H7 (cell line): ENCODE measurements around the gene C15orf40. TPM values are rescaled to one million over a fixed set of nuclear protein-coding genes. Genes with fewer than 3 reads are reported as not detected.
A peak's percentile ranks its signal among the peaks of the same experiment; 100 is the strongest.
"Not testable (repeated sequence)": the region's sequence is repeated elsewhere in the genome, so short reads cannot be mapped to it uniquely, and the experiment has no call there.

Source experiments
- DNase-seq: peaks from one replicate; pipeline ENCODE4 v3.0.0; 2012
- H3K27me3 ChIP-seq: 2 replicates; pipeline ENCODE4 v1.6.0; 2011; ENCODE audit warnings: mild to moderate bottlenecking, low read length; ENCODE audit not compliant: control insufficient read depth, insufficient read depth
- H3K36me3 ChIP-seq: replicated peaks from 2 replicates; pipeline ENCODE4 v1.5.1; 2011; ENCODE audit warnings: low read length; ENCODE audit not compliant: control insufficient read depth, insufficient read depth
- H3K4me3 ChIP-seq: 2 replicates; pipeline ENCODE4 v1.5.1; 2011; ENCODE audit warnings: low read depth, mild to moderate bottlenecking, control low read depth, low read length, moderate library complexity; ENCODE audit not compliant: insufficient read depth
- total RNA-seq: library from RNA; depleted of rRNA; stranded (reverse); fragments of >200 nt; shearing (Covaris generic); gene quantifications from 2 replicates; pipeline ENCODE4 v1.2.3, GENCODE V29; 2014; rRNA removed

C15orf40 gene
- total RNA-seq, 1 experiment from 2014 or later = 48.6 TPM

- H3K27me3 ChIP-seq = peaks cover 26% of the 10 kb centered on the region
- H3K36me3 ChIP-seq = no peaks in the 10 kb centered on the region
- no peak for DNase-seq
- H3K4me3 ChIP-seq = peak overlapping the region; percentile 52
Observed at GRCh38 chr15:82951472-82952157, 59.8 kb downstream of the C15orf40 start.

- Histone ChIP-seq H3K4me3 (no peak overlapping the region), H3K36me3 (no peaks in the 10 kb centered on the region)
- no peak for DNase-seq
Observed at GRCh38 chr15:82950746-82951370, 60.6 kb downstream of the C15orf40 start.

GRCh38 chr15:82950295-82950694, 61.1 kb downstream of the C15orf40 start:
- no peak overlapping the region for H3K4me3 ChIP-seq
- H3K36me3 ChIP-seq = no peaks in the 10 kb centered on the region
- peaks cover 26% of the 10 kb centered on the region for H3K27me3 ChIP-seq
- DNase-seq = no peak

More at GRCh38 chr15:82950746-82951370, 60.6 kb downstream of the C15orf40 start:
- H3K27me3 ChIP-seq = peaks cover 26% of the 10 kb centered on the region

- Histone ChIP-seq H3K27me3 (peaks cover 9% of the 10 kb centered on the region), H3K4me3 (no peak overlapping the region), H3K36me3 (no peaks in the 10 kb centered on the region)
- DNase-seq = no peak
Observed at GRCh38 chr15:82946155-82946701, 65.2 kb downstream of the C15orf40 start.

- H3K36me3 ChIP-seq = no peaks in the 10 kb centered on the region
Observed at GRCh38 chr15:82945326-82945725, 66.1 kb downstream of the C15orf40 start.

GRCh38 chr15:82944821-82945220, 66.6 kb downstream of the C15orf40 start:
- no peaks in the 10 kb centered on the region for H3K36me3 ChIP-seq

More at GRCh38 chr15:82945326-82945725, 66.1 kb downstream of the C15orf40 start:
- H3K4me3 ChIP-seq = no peak overlapping the region
- peaks cover 3% of the 10 kb centered on the region for H3K27me3 ChIP-seq
- no peak for DNase-seq

GRCh38 chr15:82944056-82944455, 67.4 kb downstream of the C15orf40 start:
- H3K36me3 ChIP-seq = no peaks in the 10 kb centered on the region
- no peaks in the 10 kb centered on the region for H3K27me3 ChIP-seq
- no peak overlapping the region for H3K4me3 ChIP-seq
- no peak for DNase-seq

More at GRCh38 chr15:82944821-82945220, 66.6 kb downstream of the C15orf40 start:
- no peak overlapping the region for H3K4me3 ChIP-seq
- H3K27me3 ChIP-seq = peaks cover under 1% of the 10 kb centered on the region
- DNase-seq = no peak

- no peak for DNase-seq
- Histone ChIP-seq H3K4me3 (no peak overlapping the region), H3K27me3 (no peaks in the 10 kb centered on the region), H3K36me3 (no peaks in the 10 kb centered on the region)
Observed at GRCh38 chr15:82943176-82943575, 68.3 kb downstream of the C15orf40 start.

GRCh38 chr15:82942691-82943090, 68.7 kb downstream of the C15orf40 start:
- Histone ChIP-seq H3K27me3 (no peaks in the 10 kb centered on the region), H3K36me3 (no peaks in the 10 kb centered on the region), H3K4me3 (no peak overlapping the region)
- no peak for DNase-seq

GRCh38 chr15:82939678-82940077, 71.8 kb downstream of the C15orf40 start:
- H3K36me3 ChIP-seq, H3K4me3 ChIP-seq, H3K27me3 ChIP-seq, DNase-seq: not testable (repeated sequence)

Other genes starting within 250 kb of the C15orf40 start
- gene FSD2, start 205.6 kb downstream of the C15orf40 start, total RNA-seq = 0.03 TPM in 1 of 2 replicates, not detected in the other
- 1.0 and 1.9 TPM in 2 replicates for gene WHAMM, start 202.0 kb downstream of the C15orf40 start, total RNA-seq
- 7.0 and 13.9 TPM in 2 replicates for gene HOMER2, start 58.9 kb downstream of the C15orf40 start, total RNA-seq
- 33.9 and 36.5 TPM in 2 replicates for gene RAMAC, start 25.4 kb downstream of the C15orf40 start, total RNA-seq
- 71.8 and 86.6 TPM in 2 replicates for gene BTBD1, start 55.6 kb upstream of the C15orf40 start, total RNA-seq
- gene TM6SF1, start 96.0 kb upstream of the C15orf40 start, total RNA-seq = 0.62 and 0.63 TPM in 2 replicates
- gene HDGFL3, start 196.2 kb upstream of the C15orf40 start, total RNA-seq = 39.0 and 68.0 TPM in 2 replicates